Panc1 (cell line): Measurements from ENCODE around the gene FBXO24. TPM values are rescaled to one million over a fixed set of nuclear protein-coding genes. Genes with fewer than 3 reads are reported as not detected.

Experiments
- ATAC-seq: fragments of 200-7000 bp; cut with Tn5 transposase; 2 replicates; pipeline ENCODE4 v1.9.1; 2020; ENCODE audit warnings: mild to moderate bottlenecking, moderate library complexity
- BruUV-seq: library from RNA; stranded (reverse); fragments of 400-500 nt; replicated peaks from 2 replicates; lab custom pipeline; 2021; lab: Mats Ljungman, UMichigan
- CTCF ChIA-PET: fragments of 300-600 bp; sonication (Branson Sonifier 250); formaldehyde crosslinking; loops from one replicate; lab custom pipeline; 2022; ENCODE audit warnings: antibody characterized with exemption; lab: Charles Lee
- POLR2A ChIA-PET: fragments of 300-600 bp; sonication (Branson Sonifier 250); formaldehyde crosslinking; loops from one replicate; lab custom pipeline; 2022; ENCODE audit warnings: antibody characterized with exemption; lab: Charles Lee
- DNase-seq: peaks from one replicate; pipeline ENCODE4 v3.0.0-alpha.2; 2010; ENCODE audit warnings: low read depth, low spot score
- H3K27ac ChIP-seq: 2 replicates; pipeline ENCODE4 v1.5.1; 2011; ENCODE audit warnings: mild to moderate bottlenecking, low read length, inconsistent platforms
- H3K27me3 ChIP-seq: fragments of 200-500 bp; sonication (Bioruptor generic); 2 replicates; pipeline ENCODE4 v1.6.0; 2014; ENCODE audit warnings: low read length, inconsistent platforms; ENCODE audit not compliant: control insufficient read depth, insufficient read depth
- H3K36me3 ChIP-seq: fragments of 200-500 bp; sonication (Bioruptor generic); 2 replicates; pipeline ENCODE4 v1.5.1; 2014; ENCODE audit warnings: inconsistent platforms, mild to moderate bottlenecking, low read length, moderate library complexity; ENCODE audit not compliant: control insufficient read depth, insufficient read depth
- H3K4me1 ChIP-seq: 2 replicates; pipeline ENCODE4 v1.5.1; 2011; ENCODE audit warnings: inconsistent platforms, mild to moderate bottlenecking, low read length, moderate library complexity; ENCODE audit not compliant: control insufficient read depth, insufficient read depth
- H3K4me3 ChIP-seq, 2 experiments: 2 replicates each; pipeline ENCODE4 v1.5.1; 2011 to 2012; ENCODE audit warnings: low read depth in 2 of 2, low read length in 2 of 2, mild to moderate bottlenecking in 2 of 2, inconsistent platforms in 1 of 2, moderate library complexity in 1 of 2
- H3K9me3 ChIP-seq: fragments of 200-500 bp; sonication (Bioruptor generic); 2 replicates; pipeline ENCODE4 v1.5.1; 2014; ENCODE audit warnings: low read depth, mild to moderate bottlenecking, inconsistent platforms, low read length, moderate library complexity; ENCODE audit not compliant: control insufficient read depth, insufficient read depth
- POLR2AphosphoS5 ChIP-seq: IDR thresholded peaks from 2 replicates; pipeline ENCODE4 v1.6.1; 2012; ENCODE audit warnings: mild to moderate bottlenecking, low read depth, low read length, moderate library complexity
- REST ChIP-seq, 2 experiments: IDR thresholded peaks; 2 replicates each; pipeline ENCODE4 v1.6.1; 2011 to 2012; ENCODE audit warnings: low read depth in 2 of 2, control low read depth in 1 of 2, low read length in 1 of 2, mild to moderate bottlenecking in 1 of 2, moderate library complexity in 1 of 2; ENCODE audit not compliant: insufficient read depth in 1 of 2
- SIN3A ChIP-seq: IDR thresholded peaks from 2 replicates; pipeline ENCODE4 v1.6.1; 2012; ENCODE audit warnings: low read depth, mild to moderate bottlenecking, low read length, moderate library complexity, borderline replicate concordance; ENCODE audit not compliant: insufficient read depth
- TCF7L2 ChIP-seq: IDR thresholded peaks from 2 replicates; pipeline ENCODE4 v1.6.1; 2011; ENCODE audit warnings: mild to moderate bottlenecking, low read depth, low read length, inconsistent platforms
- in situ Hi-C: cut with HindIII; loops from 2 replicates; pipeline ENCODE4 v1.10.0; 2016; ENCODE audit warnings: low sequenced_read_pairs, low pct_unique_long_range_greater_than_20kb
- intact Hi-C: fragments of 100-400 bp; cut with micrococcal nuclease; formaldehyde crosslinking; loops from one replicate; pipeline ENCODE4 v1.10.0; 2022; ENCODE audit not compliant: unreplicated experiment
- total RNA-seq: library from RNA; stranded (reverse); gene quantifications from one replicate; pipeline ENCODE4 v1.2.1, GENCODE V29; 2021; ENCODE audit not compliant: unreplicated experiment
- TF ChIP-seq, protein P1 (sequence below): fragments of 450-650 bp; IDR thresholded peaks from 2 replicates; pipeline ENCODE4 v1.5.1; 2017; ENCODE audit warnings: mild to moderate bottlenecking

FBXO24 gene
- total RNA-seq, 1 experiment from 2014 or later, result 0.59 TPM

- no peaks in the 10 kb centered on the region for H3K27me3 ChIP-seq
- H3K4me3 ChIP-seq, result no peak overlapping the region
- in situ Hi-C loops, result no loop called here
- intact Hi-C loops, result no loop called here
- H3K9me3 ChIP-seq, result no peaks in the 10 kb centered on the region
- BruUV-seq, result no TSS peak
- TF ChIP-seq REST (IDR thresholded peaks at IDR 0.05; ENCODE audit: insufficient read depth in 1 of 2, low read depth in 2 of 2, low read length in 1 of 2) (no peak), POLR2AphosphoS5 (no peak), SIN3A (no peak), TCF7L2 (no peak)
- TF ChIP-seq, protein P1, sequence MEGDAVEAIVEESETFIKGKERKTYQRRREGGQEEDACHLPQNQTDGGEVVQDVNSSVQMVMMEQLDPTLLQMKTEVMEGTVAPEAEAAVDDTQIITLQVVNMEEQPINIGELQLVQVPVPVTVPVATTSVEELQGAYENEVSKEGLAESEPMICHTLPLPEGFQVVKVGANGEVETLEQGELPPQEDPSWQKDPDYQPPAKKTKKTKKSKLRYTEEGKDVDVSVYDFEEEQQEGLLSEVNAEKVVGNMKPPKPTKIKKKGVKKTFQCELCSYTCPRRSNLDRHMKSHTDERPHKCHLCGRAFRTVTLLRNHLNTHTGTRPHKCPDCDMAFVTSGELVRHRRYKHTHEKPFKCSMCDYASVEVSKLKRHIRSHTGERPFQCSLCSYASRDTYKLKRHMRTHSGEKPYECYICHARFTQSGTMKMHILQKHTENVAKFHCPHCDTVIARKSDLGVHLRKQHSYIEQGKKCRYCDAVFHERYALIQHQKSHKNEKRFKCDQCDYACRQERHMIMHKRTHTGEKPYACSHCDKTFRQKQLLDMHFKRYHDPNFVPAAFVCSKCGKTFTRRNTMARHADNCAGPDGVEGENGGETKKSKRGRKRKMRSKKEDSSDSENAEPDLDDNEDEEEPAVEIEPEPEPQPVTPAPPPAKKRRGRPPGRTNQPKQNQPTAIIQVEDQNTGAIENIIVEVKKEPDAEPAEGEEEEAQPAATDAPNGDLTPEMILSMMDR, result no peak
- ATAC-seq (no peak), DNase-seq (no peak)
- H3K27ac ChIP-seq, result no peak overlapping the region
- H3K4me1 ChIP-seq, result peaks cover 15% of the 10 kb centered on the region
- ChIA-PET POLR2A (no interaction called here), CTCF (no interaction called here)
- no peaks in the 10 kb centered on the region for H3K36me3 ChIP-seq
Observed at GRCh38 chr7:100575746-100576383, 10.3 kb upstream of the FBXO24 start.

GRCh38 chr7:100576384-100576993 is 9.6 kb upstream of the FBXO24 start:
- ATAC-seq, result no peak
- intact Hi-C loops (no loop called here), in situ Hi-C loops (no loop called here)
- BruUV-seq, result no TSS peak
- ChIA-PET CTCF (no interaction called here), POLR2A (interaction anchor here (0.6 kb wide), 1 partner anchor 96 kb away, joined by 7 read pairs; no protein-coding TSS in a partner anchor)
- Histone ChIP-seq H3K9me3 (no peaks in the 10 kb centered on the region), H3K27ac (no peak overlapping the region), H3K27me3 (no peaks in the 10 kb centered on the region), H3K36me3 (peaks cover 4% of the 10 kb centered on the region; the same call in 1 of the 2 replicates), H3K4me1 (peaks cover 9% of the 10 kb centered on the region), H3K4me3 (no peak overlapping the region)
- TF ChIP-seq TCF7L2 (no peak), SIN3A (no peak)
- TF ChIP-seq, protein P1, result no peak
- no peak for DNase-seq
